ENCODE measurements around the gene GALC.

DNA sequence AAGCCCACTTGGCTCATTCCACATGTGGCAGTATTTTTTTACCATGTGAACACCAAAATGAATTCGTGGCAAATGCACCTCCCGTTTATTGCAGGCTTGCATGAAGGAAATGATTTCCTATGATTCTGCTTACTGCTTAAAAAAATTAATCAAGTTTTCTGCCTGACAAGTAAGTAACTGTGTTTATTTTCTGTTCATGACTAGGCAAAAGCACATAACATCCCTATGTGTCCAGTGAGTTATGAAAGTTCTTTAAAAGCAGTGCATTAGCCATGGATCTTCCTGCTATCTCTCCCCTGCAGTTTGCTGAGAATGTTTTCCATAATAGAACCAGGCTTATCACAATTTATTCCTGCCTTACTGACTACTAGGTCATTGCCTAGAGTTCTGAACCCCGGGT is 32.3 kb upstream of the GALC start:
- no peak for TF ChIP-seq CTCF (IDR thresholded peaks at IDR 0.05)
- no peak for TF ChIP-seq POLR2A (IDR thresholded peaks at IDR 0.05)
